Stimulated activated naive CD4-positive, alpha-beta T cell treated with Interleukin-2 at 50 U/mL for 16 hours (primary cell): Measurements from ENCODE around the gene AKAP12.

Experiments used
- DNase-seq: peaks from one replicate; lab custom pipeline; 2025; lab: John Stamatoyannopoulos, UW

AKAP12 gene, protein sequence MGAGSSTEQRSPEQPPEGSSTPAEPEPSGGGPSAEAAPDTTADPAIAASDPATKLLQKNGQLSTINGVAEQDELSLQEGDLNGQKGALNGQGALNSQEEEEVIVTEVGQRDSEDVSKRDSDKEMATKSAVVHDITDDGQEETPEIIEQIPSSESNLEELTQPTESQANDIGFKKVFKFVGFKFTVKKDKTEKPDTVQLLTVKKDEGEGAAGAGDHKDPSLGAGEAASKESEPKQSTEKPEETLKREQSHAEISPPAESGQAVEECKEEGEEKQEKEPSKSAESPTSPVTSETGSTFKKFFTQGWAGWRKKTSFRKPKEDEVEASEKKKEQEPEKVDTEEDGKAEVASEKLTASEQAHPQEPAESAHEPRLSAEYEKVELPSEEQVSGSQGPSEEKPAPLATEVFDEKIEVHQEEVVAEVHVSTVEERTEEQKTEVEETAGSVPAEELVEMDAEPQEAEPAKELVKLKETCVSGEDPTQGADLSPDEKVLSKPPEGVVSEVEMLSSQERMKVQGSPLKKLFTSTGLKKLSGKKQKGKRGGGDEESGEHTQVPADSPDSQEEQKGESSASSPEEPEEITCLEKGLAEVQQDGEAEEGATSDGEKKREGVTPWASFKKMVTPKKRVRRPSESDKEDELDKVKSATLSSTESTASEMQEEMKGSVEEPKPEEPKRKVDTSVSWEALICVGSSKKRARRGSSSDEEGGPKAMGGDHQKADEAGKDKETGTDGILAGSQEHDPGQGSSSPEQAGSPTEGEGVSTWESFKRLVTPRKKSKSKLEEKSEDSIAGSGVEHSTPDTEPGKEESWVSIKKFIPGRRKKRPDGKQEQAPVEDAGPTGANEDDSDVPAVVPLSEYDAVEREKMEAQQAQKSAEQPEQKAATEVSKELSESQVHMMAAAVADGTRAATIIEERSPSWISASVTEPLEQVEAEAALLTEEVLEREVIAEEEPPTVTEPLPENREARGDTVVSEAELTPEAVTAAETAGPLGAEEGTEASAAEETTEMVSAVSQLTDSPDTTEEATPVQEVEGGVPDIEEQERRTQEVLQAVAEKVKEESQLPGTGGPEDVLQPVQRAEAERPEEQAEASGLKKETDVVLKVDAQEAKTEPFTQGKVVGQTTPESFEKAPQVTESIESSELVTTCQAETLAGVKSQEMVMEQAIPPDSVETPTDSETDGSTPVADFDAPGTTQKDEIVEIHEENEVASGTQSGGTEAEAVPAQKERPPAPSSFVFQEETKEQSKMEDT (N-terminal part only)

DNA sequence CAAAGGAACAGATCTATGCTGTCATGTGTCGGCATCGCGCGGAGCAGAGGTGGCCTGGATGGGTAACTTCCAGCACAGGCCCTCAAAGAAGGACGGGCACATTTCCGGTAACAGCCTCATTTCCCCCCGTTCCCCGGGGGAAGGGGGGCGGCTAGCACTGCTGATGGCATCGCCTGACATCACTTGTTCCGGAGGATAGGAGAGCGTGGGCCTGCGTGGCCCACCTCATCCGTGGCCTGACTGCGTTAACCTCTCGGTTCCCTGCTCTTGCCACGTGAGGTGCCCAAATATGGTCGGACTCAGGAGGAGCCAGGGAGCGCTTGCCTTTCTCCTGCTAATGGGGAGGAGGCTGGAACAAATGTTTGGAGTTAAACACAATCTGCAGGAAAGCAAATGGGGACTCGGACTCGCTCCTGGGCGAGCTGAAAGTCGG is at the start of gene AKAP12:
AKAP12 (plus strand) TSS at position 365 of the 433 bp plus-strand sequence. CDS start 596 bp downstream, outside the sequence.
- no peak for DNase-seq

GRCh38 chr6:151191527-151191926 is 48.2 kb upstream of the AKAP12 start:
- no peak for DNase-seq

DNA sequence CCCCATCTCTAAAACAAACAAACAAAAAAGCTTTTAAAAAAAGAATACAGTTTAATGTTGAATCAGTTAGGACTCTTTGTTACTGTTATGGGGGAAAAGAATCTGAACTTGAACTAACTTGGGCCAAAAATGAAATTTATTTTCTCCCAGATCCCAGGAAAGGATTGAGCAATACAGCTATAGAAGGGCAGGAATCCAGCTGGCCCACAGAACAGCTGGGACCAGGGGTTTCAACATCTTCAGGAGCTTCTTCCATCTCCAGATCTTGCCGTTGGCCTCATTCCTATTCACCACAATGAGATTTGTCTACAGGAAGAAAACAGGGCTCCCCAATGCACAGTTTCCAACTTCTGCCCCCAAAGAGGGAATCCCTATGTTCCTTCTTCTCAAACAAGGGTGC is 43.2 kb upstream of the AKAP12 start:
- no peak for DNase-seq

DNA sequence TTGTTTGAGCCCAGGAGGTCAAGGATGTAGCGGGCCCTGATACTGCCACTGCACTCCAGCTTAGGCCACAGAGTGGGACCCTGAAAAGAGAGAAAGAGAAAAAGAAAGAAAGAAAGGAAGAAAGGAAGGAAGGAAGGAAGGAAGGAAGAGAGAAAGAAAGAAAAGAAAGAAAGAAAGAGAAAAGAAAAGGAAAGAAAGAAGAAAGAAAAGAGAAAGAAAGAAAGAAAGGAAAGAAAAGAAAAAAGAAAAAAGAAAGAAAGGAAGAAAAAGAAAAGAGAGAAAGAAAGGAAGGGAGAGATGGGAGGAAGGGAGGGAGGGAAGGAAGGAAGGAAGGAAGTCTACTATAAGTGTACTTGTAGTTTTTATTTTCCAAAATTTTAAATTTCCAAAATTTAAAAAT is 42.2 kb upstream of the AKAP12 start:
- no peak for DNase-seq

DNA sequence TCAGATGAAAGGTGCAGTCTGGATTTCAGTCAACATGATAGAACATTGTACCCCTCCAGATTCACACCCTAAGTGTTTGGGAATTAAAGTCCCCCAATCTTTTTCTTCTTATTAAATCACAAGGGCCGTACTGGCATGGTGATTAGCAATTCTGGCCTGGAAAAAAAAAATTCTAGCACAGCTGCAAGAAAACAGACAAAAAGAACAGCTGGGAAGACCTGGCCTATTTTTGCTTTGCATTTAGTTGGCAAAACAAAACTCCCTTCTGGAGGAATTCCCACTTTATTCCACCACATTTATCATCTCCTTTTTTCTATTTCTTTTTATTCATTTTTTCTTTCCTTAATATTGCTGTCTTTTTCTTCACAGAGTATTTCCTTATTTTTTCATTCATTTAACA is 39.8 kb upstream of the AKAP12 start:
- DNase-seq: no peak

DNA sequence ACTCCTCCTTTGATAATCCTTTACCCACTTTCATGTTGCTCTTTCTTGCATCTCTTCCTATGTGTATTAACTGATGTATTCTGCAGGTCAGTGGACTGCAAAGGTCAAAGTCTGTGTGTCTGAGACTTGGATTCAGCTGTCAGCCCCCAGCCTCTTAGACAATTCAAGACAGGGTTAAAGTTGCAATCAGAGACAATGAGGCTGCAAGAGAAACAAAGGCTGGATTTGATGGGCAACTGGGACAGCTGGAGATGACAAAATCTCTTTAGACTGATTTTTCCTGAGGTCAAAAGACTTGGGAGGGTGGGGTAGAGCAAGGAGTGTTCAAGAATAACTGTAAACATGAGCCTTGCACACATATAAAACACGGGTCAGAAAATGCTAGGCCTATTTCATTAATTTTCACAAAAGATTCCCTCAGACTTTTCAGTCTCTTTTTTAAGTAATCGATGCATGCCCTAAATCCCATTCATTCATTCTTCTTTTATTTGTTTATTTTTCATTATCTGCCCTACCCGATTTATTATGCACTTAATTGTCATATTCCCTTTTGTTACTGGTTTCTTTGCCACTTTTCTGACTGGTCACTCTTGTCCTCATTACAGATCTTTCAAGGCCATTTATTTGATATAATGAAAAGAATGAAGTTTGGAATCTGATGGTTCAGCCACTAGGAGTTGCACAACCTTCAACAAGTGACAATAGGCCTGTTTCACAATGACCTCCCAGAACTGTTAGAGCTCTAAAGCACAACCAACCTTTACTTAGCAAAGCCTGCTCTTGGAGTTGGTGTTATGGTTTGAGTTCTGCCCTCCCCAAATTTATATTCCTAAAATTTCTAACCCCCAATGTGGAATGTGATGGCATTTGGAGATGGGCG is 33.8 kb upstream of the AKAP12 start:
- no peak for DNase-seq

DNA sequence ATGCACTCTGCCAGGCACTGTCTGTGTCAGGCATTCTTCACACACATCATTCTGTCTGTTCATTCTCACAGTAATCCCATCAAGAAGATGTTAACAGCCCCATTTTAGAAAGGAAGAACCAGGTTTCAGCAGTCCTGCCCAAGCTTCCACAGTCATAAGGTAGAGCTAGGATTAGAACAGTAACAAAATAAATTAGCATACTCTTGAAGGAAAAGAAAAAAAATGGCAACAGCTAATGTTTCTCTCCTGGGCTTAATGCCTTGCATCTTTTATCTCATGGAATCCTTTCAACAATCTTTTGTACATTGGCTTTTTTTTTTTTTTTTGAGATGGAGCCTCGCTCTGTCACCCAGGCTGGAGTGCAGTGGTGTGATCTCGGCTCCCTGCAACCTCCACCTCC is 32.1 kb upstream of the AKAP12 start:
- no peak for DNase-seq

DNA sequence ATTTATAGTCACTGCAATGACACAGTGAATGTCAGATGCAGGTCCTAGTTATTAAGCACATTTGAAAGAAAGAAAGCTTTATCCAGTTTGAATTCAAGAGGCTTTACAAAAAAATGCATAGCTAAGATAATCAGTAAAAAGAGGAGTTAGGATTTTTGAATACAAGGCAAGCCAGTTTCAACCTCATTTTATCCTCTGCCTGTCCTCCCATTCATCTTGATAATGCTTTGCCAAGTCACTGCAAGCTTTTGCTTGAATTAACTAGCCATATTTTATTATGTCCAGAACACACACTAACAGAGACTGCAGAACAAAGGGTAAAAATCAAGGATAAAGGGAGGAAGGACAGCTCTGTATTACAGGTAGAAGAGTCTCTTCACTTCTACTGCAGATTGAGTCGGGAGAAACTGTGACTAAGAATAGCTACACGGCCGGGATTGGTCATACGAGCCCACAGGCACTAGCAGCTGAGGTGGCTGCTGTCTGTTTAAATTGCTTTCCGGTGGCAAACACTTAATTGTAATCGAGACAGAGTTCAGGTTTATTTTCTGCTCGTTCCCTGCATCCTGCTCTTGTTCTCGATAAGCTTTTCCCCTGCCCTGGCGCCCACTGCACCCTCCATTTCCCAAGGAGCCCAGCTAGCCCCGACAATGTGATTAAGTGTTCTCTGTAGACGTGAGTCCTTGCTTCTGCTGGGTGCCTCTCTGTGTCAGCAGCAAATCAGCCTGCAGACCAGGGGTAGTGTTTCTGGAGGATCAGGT is 30.5 kb upstream of the AKAP12 start:
- DNase-seq: no peak

DNA sequence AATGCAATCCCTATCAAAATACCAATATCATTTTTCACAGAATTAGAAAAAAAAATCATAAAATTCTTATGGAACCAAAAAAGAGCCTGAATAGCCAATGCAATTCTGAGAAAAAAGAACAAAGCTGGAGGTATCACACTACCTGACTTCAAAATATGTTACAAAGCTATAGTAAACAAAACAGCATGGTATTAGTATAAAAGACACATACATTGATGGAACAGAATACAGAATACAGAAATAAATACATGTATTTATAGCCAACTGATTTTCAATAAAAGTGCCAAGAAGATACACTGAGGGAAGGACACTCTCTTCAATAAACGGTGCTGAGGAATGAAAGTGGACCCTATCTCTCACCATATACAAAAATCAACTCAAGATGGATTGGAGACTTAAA is 28.7 kb upstream of the AKAP12 start:
- DNase-seq: no peak

DNA sequence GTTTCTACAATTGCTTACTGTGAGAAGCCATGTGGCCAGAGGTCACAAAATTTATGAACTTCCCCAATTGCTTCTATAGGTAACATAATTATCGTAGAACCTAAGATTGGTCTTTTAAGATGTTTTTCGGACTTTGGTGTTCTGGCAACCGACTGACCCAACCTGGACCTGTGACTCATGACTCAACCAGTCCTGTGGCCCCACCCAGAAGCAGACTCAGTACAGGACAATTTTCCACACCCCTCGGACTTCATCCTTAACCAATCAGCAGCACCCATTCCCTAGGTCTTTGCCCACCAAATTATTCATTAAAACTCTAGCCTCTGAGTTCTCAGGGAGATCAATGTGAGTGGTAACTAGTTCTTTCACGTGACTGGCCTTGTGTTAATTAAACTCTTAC is 26.4 kb upstream of the AKAP12 start:
- no peak for DNase-seq

DNA sequence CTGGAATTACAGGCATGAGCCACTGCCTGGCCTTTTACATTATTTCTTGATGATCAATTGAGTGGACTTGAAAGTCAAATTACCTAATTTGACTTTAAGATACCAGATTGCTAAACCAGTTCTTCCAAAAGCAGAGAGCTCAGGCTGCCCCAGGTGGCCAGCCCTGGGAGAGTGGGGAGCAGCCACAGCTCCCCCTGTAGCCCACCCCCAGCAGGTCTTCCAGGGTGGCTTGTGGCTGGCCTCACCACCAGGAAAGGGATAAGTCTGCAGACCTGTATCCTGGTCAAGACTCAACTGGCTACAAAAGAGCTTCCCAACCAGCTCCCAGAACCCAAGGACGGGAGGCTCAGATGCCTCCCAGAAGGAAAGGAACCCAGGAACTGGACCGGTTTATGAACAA is 23.8 kb upstream of the AKAP12 start:
- DNase-seq: no peak

GRCh38 chr6:151216804-151217203 is 23.0 kb upstream of the AKAP12 start:
- no peak for DNase-seq

DNA sequence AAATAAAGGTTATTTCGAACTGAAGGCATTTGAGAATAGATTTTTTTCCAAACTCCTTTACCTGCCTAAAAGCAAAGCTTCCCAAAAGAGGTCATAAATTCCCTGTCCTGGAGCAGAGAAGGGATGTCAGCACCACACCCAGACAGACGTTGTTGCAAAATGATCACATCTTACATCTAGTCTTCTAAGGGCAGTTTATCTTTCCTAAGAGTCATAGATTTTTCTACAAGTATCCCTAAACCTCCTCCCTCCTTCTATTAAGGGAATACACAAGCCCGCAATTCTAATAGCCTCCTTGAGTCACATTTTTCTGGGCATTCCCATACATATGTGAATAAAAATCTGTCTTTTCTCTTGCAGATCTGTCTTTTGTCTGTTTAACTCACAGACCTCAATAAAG is 20.6 kb upstream of the AKAP12 start:
- DNase-seq: no peak

- DNase-seq: no peak
Measured at GRCh38 chr6:151224076-151224475, 15.7 kb upstream of the AKAP12 start.

DNA sequence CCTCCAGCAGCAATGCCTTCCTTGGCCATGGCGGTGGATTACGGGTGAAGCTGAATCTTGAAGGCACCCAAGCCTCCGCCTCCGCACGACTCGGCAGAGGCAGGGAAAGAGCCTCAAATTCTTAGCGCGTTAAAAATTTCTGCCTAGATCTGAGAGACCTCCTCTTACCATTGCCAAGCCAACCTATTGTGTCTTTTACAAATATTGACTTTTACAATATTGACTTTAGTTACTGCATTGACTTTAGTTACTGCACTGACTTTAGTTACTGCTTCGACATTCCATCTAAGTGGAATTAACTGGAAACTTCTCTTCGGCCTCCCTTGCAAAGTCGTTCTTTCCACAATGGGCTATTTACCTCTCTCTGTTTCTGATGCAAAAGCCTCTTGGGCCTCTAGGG is 13.8 kb upstream of the AKAP12 start:
- no peak for DNase-seq

GRCh38 chr6:151228788-151229400 is 10.9 kb upstream of the AKAP12 start:
- no peak for DNase-seq

DNA sequence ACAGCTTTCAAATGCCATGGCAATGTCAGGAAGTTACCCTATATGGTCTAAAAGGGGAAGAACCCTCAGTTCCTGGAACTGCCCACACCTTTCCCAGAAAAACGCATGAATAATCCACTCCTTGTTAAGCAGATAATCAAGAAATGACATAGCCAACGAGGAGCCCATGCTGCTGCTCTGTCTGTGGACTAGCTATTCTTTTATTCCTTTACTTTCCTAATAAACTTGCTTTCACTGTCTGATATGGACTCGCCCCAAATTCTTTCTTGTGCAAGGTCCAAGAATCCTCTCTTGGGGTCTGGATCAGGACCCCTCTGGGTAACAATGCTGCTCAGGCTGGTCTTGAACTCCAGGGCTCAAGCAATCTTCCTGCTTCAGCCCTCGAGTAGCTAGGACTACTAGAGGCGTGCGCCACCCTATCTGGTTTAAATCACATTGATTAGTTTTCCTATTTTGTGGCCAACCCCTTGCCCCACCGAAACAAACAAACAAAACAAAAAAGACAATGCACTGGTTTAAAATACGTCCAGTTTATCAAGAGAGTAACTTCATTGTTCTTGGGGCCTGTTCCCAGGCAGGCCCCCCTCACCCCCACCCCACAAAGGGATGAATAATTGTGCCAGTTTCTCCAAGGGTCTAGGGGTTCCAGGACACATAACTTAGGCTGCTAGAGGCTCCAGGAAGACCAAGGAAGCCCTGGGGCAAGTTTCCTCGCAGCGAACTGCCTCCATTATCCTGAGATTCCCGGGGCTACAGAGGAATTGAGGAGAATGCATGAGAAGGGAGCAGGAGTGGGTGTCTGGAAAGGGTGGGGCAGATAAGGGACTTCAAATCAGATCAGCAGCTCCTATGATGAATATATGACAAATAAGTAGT is 10.1 kb upstream of the AKAP12 start:
- peak; percentile 6 for DNase-seq

DNA sequence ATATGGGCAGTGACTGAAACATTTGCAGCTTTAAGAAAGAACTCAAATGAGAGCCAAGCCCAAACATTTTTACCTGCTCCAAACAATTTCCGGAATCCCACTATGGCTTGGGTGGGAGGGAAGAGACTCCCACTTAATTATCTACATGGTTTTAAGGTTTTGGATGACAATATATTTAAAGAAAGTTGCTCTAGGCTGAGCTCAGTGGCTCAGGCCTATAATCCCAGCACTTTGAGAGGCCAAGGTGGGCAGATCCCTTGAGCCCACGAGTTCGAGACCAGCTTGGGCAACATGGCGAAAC is 9.5 kb upstream of the AKAP12 start:
- DNase-seq: no peak

DNA sequence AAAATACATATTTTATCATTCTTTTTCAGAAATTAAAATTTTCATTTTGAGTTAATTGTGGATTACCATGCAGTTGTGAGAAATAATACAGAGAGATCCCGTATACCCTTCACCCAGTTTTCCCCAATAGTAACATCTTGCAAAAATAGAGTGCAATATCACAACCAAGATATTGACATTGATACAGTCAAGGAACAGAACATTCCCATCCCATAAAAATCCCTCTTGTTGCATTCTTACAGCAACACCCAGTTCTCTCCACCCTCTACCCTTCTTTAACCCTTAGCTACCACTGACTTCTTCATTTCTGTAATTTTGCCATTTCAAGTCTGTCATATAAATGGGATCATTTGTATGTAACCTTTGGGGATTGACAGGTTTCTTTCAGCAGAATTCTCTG is 6.9 kb upstream of the AKAP12 start:
- DNase-seq: no peak
